GM19452 (cell line): ENCODE results near the gene CFAP68.
"Not testable (repeated sequence)": the region's sequence is repeated elsewhere in the genome, so short reads cannot be mapped to it uniquely, and the experiment has no call there.

Source experiments
- ATAC-seq: cut with Tn5 transposase; IDR thresholded peaks from one replicate; pipeline ENCODE4 v1.9.1; 2021; ENCODE audit not compliant: unreplicated experiment

CFAP68 gene

DNA sequence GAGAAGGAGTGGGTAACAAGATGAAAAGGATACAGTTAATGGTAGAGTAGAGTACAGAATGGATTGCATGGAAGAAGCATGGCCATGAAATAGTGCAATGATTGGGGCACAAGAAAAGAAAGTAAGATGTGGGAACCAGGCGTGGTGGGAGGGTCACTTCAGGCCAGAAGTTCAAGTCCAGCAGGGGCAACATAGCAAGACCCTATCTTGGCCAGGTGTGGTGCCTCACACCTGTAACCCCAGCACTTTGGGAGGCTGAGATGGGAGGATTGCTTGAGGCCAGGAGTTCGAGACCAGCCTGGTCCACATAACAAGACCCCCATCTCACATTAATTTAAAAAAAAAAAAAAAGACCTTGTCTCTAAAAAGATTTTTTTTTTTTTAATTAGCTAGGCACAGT is 38.0 kb downstream of the CFAP68 start:
- ATAC-seq = no peak

DNA sequence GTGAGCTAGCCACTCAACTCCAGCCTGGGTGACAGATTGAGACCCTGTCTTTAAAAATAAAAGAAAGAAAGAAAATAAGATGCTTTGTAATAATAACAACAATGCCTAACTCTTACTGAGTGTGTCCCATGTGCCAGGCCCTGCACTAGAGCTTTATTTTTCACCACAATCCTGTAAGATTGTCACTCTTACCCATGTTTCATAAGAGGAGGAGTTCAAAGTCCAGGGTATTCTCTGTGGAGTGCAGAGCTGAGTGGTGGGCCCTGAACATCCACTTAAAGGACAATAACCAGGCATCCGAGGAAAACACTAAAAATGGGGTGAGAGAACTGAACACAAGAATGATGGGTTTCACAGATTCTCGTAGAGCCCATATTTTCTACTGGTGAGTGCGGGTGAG is 38.4 kb downstream of the CFAP68 start:
- no peak for ATAC-seq

DNA sequence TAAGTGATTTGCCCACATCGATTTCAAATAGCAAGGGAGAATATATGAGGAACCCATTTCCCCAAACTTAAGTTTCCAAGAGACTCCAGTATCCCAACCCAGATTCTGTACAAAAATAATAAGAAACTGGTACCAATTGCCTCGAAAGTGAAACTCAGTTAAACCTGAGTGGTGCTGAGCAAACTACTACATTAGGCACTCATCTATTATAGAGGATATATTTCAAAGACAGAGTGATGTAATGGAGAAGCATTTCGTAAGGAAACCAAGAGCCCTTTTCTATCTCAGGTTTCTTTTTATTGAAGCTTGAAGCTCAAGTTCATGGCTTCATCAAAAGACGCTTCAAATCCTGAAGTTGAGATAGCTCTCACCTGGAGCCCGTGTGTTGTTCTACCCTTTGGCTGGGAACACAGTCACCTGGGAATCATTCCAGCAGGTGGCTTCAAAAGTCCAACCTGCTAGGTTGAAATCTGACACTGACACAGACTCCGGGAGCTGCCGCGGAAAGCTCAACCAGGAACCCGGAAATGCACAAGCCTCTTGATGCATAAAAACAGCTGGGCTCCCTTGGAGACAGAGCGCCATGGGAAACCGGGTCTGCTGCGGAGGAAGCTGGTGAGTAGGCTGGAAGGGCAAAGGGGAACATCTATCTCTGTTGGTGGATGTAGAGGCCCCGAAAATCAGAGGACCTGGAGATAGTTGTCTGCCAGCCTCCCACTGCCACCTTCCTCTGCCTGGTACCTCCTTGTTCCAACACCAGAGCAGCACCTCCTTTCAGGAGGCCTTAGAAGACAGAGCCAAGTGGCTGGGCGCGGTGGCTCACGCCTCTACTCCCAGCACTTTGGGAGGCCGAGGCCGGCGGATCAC is 39.3 kb downstream of the CFAP68 start, which contains the start of gene C11orf52:
Gene C11orf52, plus strand, starts transcription at position 524 of the 867 bp plus-strand sequence. Its CDS starts 60 bp downstream, at position 584.
- ATAC-seq = no peak

DNA sequence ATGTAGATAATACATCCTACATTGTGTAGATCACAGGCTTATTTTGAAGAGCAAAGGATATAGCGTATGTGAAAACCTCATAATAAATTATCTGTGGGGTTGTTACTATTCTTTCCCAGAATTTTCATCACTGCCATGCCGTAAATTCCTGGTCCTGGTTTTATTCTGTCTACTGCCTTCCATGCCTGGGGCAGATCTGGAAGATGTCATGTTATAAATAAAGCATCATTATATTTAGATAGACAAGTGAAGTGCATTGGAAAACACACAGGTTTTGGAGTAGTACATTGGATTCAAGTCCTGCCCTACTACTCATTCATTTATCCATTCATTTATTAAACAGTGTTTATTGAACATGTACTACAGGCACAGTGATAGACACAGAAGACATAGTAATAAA is 41.6 kb downstream of the CFAP68 start:
- no peak for ATAC-seq

DNA sequence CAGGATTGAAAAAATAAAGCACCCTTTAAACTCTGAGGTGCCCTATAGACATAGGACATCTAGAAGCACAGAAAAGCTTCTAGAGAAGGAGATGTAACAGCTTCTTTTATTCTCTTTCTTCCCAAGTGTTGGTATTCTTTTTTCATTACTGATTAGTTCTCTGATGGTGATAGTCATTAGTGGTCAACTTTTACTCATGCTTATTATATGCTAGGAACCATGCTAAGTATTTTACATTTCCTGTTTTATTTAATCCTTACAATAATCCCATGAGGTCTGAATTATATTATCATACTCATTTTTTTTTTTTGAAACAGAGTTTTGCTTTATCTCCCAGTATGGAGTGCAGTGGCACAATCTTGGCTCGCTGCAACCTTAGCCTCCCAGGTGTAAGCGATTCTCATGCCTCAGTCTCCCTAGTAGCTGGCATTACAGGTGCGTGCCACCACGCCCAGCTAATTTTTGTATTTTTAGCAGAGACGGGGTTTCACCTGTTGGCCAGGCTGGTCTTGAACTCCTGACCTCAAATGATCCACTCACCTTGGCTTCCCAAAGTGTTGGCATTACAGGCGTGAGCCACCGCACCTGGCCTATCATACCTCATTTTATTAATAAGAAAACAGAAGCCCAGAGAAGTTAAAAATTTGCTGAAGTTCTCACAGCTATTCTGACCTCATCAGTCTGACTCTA is 42.3 kb downstream of the CFAP68 start:
- no peak for ATAC-seq

DNA sequence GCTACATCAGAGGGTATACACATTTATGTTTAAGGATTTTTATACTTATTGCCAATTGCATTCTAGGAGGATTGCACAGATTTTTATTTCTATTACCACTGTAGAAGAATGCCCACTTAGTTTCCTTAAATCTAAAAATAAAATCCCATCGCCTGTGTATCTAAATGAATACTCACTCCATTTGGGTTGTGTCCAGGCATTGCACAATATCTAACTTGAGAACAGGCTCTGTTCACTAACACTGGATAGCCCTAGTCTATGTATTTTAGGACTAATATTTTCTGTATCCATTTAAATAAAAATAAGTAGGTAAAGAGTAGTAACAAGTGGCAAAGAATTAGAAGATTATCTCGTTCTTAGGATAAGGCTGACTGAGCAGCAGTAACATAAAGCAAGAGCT is 43.5 kb downstream of the CFAP68 start:
- ATAC-seq = no peak

DNA sequence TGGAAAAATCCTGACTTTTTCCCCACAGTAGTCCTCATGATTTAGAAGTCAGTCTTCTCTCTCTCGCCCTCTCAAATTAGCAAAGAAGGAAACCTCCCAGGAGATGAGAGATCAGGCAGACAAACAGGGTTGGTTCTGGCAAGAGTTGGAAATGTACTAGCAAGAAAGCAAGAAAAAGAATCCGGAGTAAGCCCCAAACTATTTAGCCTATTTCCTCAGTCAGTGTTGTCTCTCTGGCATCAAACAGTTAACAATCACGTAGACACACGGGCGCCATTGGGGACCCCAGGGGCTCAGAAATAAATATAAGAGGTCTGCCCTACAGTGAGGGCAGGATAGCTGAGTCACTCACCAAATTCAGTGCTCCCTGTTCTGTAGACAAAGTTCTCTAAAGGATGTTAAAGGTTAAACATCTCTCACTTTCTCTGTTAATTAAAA is 44.0 kb downstream of the CFAP68 start:
- no peak for ATAC-seq

DNA sequence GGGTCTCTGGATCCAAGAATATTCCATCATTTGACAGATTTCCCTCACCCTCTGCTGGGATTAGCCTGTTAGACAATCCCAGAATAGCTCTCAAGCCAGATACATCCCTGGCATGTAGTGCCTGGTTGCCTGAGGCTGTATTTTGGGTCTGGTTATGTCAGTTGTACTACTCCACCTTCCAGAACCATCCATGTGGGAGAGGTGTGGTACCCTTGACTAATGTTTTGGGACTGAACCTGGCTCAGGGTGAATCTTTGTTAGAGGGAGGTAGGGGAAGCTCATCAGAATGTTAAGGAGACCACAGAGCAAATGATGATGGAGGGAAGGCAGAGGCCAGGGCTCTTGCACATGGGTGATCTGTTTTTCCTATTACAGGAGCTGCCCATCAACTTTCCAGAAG is 44.6 kb downstream of the CFAP68 start:
- ATAC-seq = no peak

DNA sequence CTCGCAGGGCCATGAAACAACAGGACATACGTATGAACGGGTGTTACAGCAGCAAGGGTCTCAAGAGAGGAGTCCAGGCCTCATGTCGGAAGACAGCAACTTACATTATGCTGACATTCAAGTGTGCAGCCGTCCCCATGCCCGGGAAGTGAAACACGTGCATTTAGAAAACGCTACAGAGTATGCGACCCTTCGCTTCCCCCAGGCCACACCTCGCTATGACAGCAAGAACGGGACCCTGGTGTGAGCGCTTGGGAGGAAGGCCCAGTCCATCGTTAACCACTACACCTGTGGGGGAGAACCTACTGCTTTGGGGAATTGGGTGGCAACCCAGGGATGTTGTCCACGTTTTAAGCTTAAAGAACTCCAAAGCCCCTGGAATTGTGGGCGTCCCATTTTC is 46.6 kb downstream of the CFAP68 start:
- no peak for ATAC-seq

DNA sequence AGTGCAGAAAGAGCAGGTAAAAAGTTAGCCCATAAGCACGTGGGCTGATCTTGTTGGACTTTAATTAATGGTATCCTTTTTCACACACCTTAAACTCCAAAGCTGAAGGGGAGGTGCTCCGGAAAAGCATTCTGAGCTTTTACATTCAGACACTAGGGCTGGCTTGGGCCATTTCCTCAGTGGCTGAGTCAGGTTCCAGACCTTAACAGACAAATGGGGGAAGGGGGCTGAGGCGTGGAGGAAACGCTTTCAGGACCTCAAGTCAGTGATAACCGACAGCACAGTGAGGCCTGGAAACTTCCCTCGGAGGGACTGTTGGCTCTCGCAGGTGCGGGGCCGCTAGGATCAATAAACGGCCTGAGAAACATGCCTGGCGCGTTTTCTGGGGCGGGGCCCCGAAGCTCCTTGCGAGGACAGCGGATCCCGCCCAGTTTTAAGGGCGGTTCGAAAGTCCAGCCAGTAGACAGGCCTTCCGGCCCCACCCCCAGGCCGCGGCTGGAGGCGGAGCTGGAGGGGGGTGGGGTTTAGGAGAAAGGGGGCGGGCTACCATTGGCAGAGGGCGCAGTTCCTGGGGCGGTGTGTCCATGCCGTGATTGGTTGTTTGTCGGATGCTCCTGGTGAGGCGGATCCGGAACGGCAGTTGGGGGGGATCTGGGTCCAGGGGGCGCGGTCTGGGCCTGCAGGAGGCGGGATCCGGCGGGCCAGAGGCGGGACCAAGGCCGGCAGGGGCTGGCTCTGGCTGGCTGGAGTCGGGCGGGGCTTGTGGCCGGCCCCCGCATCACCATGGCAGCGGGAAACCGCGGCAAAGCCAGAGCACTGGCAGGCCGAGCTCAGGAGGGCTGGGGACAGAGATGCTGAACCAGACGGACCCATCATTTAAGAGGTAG is 47.4 kb downstream of the CFAP68 start:
- peak; percentile 90 for ATAC-seq

DNA sequence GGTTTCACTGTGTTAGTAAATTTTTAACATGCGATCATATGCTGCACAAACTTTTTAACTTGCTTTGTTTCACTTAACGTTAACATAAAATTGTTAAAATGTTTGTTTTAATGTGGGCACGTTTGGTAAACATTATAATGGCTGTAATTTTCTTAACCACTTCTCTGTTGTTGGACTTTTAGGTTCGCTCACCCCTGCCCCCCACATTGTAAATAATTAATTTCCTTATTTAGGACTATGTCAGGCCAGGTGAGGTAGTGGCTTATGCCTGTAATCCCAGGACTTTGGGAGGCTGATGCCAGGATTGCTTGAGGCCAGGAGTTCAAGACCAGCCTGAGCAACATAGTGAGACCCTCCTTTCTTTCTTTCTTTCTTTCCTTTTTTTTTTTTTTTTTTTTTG is 51.1 kb downstream of the CFAP68 start:
- no peak for ATAC-seq

DNA sequence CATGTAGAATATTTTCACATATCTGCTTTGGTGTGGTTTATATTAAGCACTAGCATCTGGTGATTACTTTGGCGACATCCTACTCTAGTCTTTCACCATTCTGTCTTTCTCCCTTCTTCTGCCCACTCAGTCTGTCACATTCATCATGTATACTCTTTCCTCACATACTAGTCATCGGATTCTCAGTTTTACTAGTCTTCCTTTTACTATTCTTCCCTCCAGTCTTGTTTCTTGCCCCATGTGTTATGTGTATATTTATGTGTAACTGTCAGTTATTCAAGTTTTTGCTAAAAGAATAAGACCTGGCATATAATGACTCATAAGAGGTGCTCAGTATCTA is 53.2 kb downstream of the CFAP68 start:
- no peak for ATAC-seq

DNA sequence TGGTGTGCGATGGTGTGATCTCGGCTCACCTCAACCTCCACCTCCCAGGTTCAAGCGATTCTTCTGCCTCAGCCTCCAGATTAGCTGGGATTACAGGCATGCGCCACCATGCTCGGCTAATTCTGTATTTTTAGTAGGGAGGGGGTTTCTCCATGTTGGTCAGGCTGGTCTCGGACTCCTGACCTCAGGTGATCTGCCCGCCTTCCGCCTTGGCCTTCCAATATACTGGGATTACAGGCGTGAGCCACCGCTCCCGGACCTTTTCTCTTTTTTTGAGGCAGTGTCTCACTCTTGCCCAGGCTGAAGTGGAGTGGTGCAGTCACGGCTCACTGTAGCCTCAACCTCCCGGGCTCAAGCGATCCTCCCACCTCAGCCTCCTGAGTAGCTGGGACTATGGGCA is 53.8 kb downstream of the CFAP68 start:
- not testable (repeated sequence) for ATAC-seq

DNA sequence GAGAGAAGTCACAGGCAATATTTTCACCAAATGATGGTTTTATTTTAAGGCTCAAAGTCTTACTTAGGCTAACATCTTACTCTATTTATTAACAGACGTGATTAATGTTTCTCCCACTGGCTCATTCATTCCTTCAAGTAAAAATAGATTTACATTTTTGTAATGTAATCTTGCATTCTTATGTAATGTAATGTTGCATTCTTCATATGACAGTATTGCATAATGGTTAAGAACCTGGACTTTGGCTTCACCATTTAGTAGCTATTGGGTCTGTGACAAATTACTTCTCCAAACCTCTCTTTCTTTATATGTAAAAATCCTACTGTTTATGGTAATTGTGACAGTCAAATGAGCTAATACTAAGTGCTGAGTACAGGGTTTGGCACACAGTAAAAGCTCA is 54.5 kb downstream of the CFAP68 start:
- no peak for ATAC-seq

DNA sequence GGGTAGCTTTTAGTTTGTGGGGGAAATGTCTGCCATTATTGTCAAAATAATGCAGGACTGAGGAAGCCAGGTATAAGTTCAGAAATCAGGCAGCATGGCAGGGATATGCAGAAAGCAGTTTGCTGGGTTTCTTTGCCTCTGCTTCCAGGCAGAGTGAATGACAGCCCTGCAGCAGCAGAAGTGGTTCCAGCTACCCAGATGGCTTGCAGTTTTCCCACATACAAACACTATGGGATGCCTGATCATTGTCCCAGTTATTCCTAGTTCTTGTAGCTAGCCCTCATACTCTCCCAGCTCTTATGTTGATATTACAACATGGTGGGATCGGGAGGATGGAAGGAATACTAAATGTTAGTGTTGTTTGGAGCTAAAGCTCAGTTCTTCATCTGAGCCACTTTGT is 55.0 kb downstream of the CFAP68 start:
- no peak for ATAC-seq
